GM12892 (cell line): Measurements from ENCODE around the gene SLC9A4.

ENCODE experiments used
- POLR2A ChIP-seq: IDR thresholded peaks from 2 replicates; pipeline ENCODE4 v1.6.1; 2011; ENCODE audit warnings: low read depth, low read length, control low read depth
- POLR2AphosphoS5 ChIP-seq: IDR thresholded peaks from 2 replicates; pipeline ENCODE4 v1.6.1; 2011; ENCODE audit warnings: low read depth, low read length, control low read depth

GRCh38 chr2:102494570-102494969, 21.5 kb downstream of the SLC9A4 start:
- TF ChIP-seq POLR2AphosphoS5 (no peak), POLR2A (no peak)
